Measurements from ENCODE around the gene NUP160.

- TF ChIP-seq, protein P1, sequence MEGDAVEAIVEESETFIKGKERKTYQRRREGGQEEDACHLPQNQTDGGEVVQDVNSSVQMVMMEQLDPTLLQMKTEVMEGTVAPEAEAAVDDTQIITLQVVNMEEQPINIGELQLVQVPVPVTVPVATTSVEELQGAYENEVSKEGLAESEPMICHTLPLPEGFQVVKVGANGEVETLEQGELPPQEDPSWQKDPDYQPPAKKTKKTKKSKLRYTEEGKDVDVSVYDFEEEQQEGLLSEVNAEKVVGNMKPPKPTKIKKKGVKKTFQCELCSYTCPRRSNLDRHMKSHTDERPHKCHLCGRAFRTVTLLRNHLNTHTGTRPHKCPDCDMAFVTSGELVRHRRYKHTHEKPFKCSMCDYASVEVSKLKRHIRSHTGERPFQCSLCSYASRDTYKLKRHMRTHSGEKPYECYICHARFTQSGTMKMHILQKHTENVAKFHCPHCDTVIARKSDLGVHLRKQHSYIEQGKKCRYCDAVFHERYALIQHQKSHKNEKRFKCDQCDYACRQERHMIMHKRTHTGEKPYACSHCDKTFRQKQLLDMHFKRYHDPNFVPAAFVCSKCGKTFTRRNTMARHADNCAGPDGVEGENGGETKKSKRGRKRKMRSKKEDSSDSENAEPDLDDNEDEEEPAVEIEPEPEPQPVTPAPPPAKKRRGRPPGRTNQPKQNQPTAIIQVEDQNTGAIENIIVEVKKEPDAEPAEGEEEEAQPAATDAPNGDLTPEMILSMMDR (conservative IDR thresholded peaks at IDR 0.05; ENCODE audit: low read length): no peak
- TF ChIP-seq EZH2phosphoT487 (IDR thresholded peaks at IDR 0.05; ENCODE audit: borderline replicate concordance): no peak
These were observed 10.2 kb downstream of the NUP160 start for GRCh38 chr11:47837929-47838328.
